ENCODE measurements around the gene MYO7A. TPM values are rescaled to one million over a fixed set of nuclear protein-coding genes. Genes with fewer than 3 reads are reported as not detected.

Gene MYO7A
- total RNA-seq, 1 donor from 2014 or later: 11.6 TPM

- Mint-ChIP-seq H3K36me3 (ENCODE audit: unreplicated experiment) (no peaks in the 10 kb centered on the region), H3K27ac (ENCODE audit: unreplicated experiment) (no peak overlapping the region), H3K27me3 (ENCODE audit: unreplicated experiment) (peaks cover 10% of the 10 kb centered on the region), H3K9me3 (ENCODE audit: unreplicated experiment) (peaks cover 5% of the 10 kb centered on the region), H3K4me3 (ENCODE audit: unreplicated experiment) (no peak overlapping the region), H3K4me1 (ENCODE audit: low read depth, unreplicated experiment) (peaks cover 21% of the 10 kb centered on the region)
- DNase-seq: peak; percentile 77
- TF ChIP-seq CTCF (IDR thresholded peaks at IDR 0.05; ENCODE audit: partially characterized antibody, unreplicated experiment): no peak
These were observed 44.0 kb downstream of the MYO7A start for GRCh38 chr11:77171885-77172665.

- no peaks in the 10 kb centered on the region for H3K36me3 Mint-ChIP-seq (ENCODE audit: unreplicated experiment)
- H3K4me3 Mint-ChIP-seq (ENCODE audit: unreplicated experiment): no peak overlapping the region
- DNase-seq: no peak
- H3K27ac Mint-ChIP-seq (ENCODE audit: unreplicated experiment): no peak overlapping the region
- no peak for TF ChIP-seq CTCF (IDR thresholded peaks at IDR 0.05; ENCODE audit: partially characterized antibody, unreplicated experiment)
- peaks cover 21% of the 10 kb centered on the region for H3K4me1 Mint-ChIP-seq (ENCODE audit: low read depth, unreplicated experiment)
- peaks cover 5% of the 10 kb centered on the region for H3K9me3 Mint-ChIP-seq (ENCODE audit: unreplicated experiment)
- H3K27me3 Mint-ChIP-seq (ENCODE audit: unreplicated experiment): peaks cover 10% of the 10 kb centered on the region
These were observed 44.6 kb downstream of the MYO7A start for GRCh38 chr11:77172666-77172982.

GRCh38 chr11:77173494-77173893 lies 45.4 kb downstream of the MYO7A start:
- DNase-seq: no peak
- Mint-ChIP-seq H3K36me3 (ENCODE audit: unreplicated experiment) (no peaks in the 10 kb centered on the region), H3K9me3 (ENCODE audit: unreplicated experiment) (peaks cover 7% of the 10 kb centered on the region), H3K4me3 (ENCODE audit: unreplicated experiment) (no peak overlapping the region), H3K27ac (ENCODE audit: unreplicated experiment) (no peak overlapping the region), H3K27me3 (ENCODE audit: unreplicated experiment) (peaks cover 10% of the 10 kb centered on the region), H3K4me1 (ENCODE audit: low read depth, unreplicated experiment) (peaks cover 21% of the 10 kb centered on the region)
- no peak for TF ChIP-seq CTCF (IDR thresholded peaks at IDR 0.05; ENCODE audit: partially characterized antibody, unreplicated experiment)

DNA sequence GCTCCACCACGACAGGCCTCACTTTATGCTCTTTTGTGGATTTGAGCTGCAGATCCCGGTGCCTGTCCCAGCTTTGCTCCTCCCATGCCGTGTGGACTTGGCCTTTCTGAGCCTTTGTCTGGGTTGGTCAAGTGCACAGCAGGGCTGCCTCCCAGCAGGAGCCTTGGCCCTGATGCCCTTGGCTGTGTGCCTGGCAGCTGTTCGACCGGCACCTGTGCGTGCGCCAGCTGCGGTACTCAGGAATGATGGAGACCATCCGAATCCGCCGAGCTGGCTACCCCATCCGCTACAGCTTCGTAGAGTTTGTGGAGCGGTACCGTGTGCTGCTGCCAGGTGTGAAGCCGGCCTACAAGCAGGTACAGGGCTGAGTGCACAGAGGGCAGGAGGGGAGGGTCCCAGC lies 46.5 kb downstream of the MYO7A start:
- Mint-ChIP-seq H3K27me3 (ENCODE audit: unreplicated experiment) (peaks cover 10% of the 10 kb centered on the region), H3K36me3 (ENCODE audit: unreplicated experiment) (no peaks in the 10 kb centered on the region), H3K27ac (ENCODE audit: unreplicated experiment) (no peak overlapping the region), H3K4me3 (ENCODE audit: unreplicated experiment) (no peak overlapping the region), H3K9me3 (ENCODE audit: unreplicated experiment) (peaks cover 9% of the 10 kb centered on the region), H3K4me1 (ENCODE audit: low read depth, unreplicated experiment) (peaks cover 21% of the 10 kb centered on the region)
- no peak for TF ChIP-seq CTCF (IDR thresholded peaks at IDR 0.05; ENCODE audit: partially characterized antibody, unreplicated experiment)
- DNase-seq: no peak

- Mint-ChIP-seq H3K36me3 (ENCODE audit: unreplicated experiment) (no peaks in the 10 kb centered on the region), H3K4me3 (ENCODE audit: unreplicated experiment) (no peak overlapping the region), H3K27ac (ENCODE audit: unreplicated experiment) (no peak overlapping the region), H3K4me1 (ENCODE audit: low read depth, unreplicated experiment) (peaks cover 18% of the 10 kb centered on the region), H3K9me3 (ENCODE audit: unreplicated experiment) (peaks cover 9% of the 10 kb centered on the region), H3K27me3 (ENCODE audit: unreplicated experiment) (peaks cover 7% of the 10 kb centered on the region)
- TF ChIP-seq CTCF (IDR thresholded peaks at IDR 0.05; ENCODE audit: partially characterized antibody, unreplicated experiment): no peak
- no peak for DNase-seq
These were observed 47.2 kb downstream of the MYO7A start for GRCh38 chr11:77175021-77175842.

Data from glutamatergic neuron (in vitro differentiated cells).